ENCODE results near the gene SPINT1.

- TF ChIP-seq CTCF (IDR thresholded peaks at IDR 0.05) (no peak), POLR2A (IDR thresholded peaks at IDR 0.05) (no peak), EP300 (IDR thresholded peaks at IDR 0.05) (no peak)
These were observed 5.1 kb upstream of the SPINT1 start for GRCh38 chr15:40838756-40839155.
